Progenitor cell of endocrine pancreas (in vitro differentiated cells): ENCODE measurements around the gene URGCP. TPM values are rescaled to one million over a fixed set of nuclear protein-coding genes. Genes with fewer than 3 reads are reported as not detected.
"Not testable (repeated sequence)": the region's sequence is repeated elsewhere in the genome, so short reads cannot be mapped to it uniquely, and the experiment has no call there.

Source experiments
- DNase-seq: peaks from one replicate; pipeline ENCODE4 v3.0.0; 2021; ENCODE audit warnings: low spot score; ENCODE audit not compliant: unreplicated experiment
- H3K27ac Mint-ChIP-seq: 2 replicates; pipeline ENCODE4 v1.8.0; 2021; ENCODE audit warnings: mild to moderate bottlenecking, moderate library complexity, mixed read lengths
- H3K27me3 Mint-ChIP-seq: 2 replicates; pipeline ENCODE4 v1.8.0; 2021; ENCODE audit warnings: mixed read lengths
- H3K36me3 Mint-ChIP-seq: 2 replicates; pipeline ENCODE4 v1.8.0; 2022; ENCODE audit warnings: mixed read lengths; ENCODE audit not compliant: insufficient read depth
- H3K4me1 Mint-ChIP-seq: 2 replicates; pipeline ENCODE4 v1.8.0; 2021; ENCODE audit warnings: low read depth, mixed read lengths
- H3K4me3 Mint-ChIP-seq: 2 replicates; pipeline ENCODE4 v1.8.0; 2021; ENCODE audit warnings: low read depth, mild to moderate bottlenecking, moderate library complexity, mixed read lengths
- H3K9me3 Mint-ChIP-seq: 2 replicates; pipeline ENCODE4 v1.8.0; 2021; ENCODE audit warnings: low read depth, mixed read lengths
- total RNA-seq: library from RNA; stranded (reverse); gene quantifications from 2 replicates; pipeline ENCODE4 v1.2.1, GENCODE V29; 2021
- TF ChIP-seq, protein P1 (sequence below): fragments of 200-600 bp; sonication (generic); IDR thresholded peaks from one replicate; pipeline ENCODE4 v1.5.0; 2021; ENCODE audit warnings: antibody characterized with exemption, mild to moderate bottlenecking; ENCODE audit not compliant: unreplicated experiment

URGCP gene
- total RNA-seq, 1 donor from 2014 or later: 40.0 TPM

DNA sequence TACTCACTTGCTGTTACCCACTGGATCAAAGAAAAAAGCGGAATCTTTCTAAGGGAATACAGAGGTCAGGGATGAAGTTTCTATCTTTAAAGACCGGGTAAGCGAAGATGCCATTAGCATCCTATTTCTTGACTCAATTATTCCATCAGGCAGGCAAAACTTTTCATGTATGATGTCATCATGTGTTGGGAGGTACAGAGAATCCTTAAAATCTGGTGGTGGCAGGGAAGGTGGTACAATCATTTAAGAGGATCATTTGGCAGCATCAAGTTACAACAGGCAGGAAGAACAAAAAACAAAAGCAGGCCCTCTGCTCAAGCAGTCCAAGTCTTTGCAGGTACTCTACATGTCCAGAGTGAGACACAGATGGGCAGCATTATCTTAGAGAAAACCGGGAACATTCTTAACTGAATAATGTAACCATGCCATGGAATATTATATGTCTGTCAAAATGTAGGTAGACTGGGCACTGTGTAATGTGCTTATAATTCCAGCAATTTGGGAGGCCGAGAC is 3.8 kb downstream of the URGCP start:
- no peaks in the 10 kb centered on the region for H3K9me3 Mint-ChIP-seq
- no peak overlapping the region for H3K4me3 Mint-ChIP-seq
- no peaks in the 10 kb centered on the region for H3K27me3 Mint-ChIP-seq
- no peak for DNase-seq
- H3K4me1 Mint-ChIP-seq: peaks cover 21% of the 10 kb centered on the region
- no peaks in the 10 kb centered on the region for H3K36me3 Mint-ChIP-seq
- TF ChIP-seq, protein P1, sequence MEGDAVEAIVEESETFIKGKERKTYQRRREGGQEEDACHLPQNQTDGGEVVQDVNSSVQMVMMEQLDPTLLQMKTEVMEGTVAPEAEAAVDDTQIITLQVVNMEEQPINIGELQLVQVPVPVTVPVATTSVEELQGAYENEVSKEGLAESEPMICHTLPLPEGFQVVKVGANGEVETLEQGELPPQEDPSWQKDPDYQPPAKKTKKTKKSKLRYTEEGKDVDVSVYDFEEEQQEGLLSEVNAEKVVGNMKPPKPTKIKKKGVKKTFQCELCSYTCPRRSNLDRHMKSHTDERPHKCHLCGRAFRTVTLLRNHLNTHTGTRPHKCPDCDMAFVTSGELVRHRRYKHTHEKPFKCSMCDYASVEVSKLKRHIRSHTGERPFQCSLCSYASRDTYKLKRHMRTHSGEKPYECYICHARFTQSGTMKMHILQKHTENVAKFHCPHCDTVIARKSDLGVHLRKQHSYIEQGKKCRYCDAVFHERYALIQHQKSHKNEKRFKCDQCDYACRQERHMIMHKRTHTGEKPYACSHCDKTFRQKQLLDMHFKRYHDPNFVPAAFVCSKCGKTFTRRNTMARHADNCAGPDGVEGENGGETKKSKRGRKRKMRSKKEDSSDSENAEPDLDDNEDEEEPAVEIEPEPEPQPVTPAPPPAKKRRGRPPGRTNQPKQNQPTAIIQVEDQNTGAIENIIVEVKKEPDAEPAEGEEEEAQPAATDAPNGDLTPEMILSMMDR: no peak
- H3K27ac Mint-ChIP-seq: peak overlapping the region; percentile 30

DNA sequence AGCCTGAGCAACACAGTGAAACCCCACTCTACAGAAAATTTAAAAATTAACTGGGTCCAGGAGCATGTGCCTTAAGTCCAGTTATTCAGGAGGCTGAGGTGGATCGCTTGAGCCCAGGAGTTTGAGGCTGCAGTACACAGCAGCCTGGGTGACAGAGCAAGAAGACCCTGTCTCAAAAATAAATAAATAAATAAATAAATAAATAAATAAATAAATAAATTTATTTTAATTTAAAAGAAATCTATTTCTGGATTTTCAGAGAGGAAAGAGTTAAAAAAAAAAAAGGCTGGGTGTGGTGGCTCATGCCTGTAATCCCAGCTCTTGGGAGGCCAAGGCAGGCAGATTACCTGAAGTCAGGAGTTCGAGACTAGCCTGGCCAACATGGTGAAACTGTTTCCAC is 7.8 kb downstream of the URGCP start:
- not testable (repeated sequence) for H3K27ac Mint-ChIP-seq, H3K36me3 Mint-ChIP-seq, DNase-seq, H3K9me3 Mint-ChIP-seq, H3K27me3 Mint-ChIP-seq, H3K4me3 Mint-ChIP-seq, H3K4me1 Mint-ChIP-seq

DNA sequence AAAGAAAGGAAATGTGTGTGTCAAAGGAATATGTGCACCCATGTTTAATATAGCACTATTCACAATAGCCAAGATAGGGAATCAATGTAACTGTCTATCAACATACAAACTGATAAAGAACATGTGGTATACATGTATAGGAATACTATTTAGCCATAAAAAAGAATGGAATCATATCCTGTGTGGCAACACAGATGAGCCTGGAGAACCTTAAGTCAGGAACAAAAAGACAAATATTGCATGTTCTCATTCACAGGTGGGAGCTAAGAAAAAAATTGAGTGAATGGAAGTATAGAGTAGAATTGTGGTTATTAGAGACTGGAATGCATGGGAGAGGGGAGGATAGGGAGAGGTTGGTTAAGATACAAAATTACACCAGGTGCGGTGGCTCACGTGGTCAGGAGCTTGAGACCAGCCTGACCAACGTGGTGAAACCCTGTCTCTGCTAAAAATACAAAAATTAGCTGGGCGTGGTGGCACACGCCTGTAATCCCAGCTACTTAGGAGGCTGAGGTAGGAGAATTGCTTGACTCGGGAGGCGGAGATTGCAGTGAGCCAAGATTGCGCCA is 10.5 kb downstream of the URGCP start:
- TF ChIP-seq, protein P1: no peak
- Mint-ChIP-seq H3K9me3 (no peaks in the 10 kb centered on the region), H3K27ac (no peak overlapping the region), H3K27me3 (no peaks in the 10 kb centered on the region), H3K4me3 (no peak overlapping the region), H3K4me1 (peaks cover 16% of the 10 kb centered on the region), H3K36me3 (peaks cover 5% of the 10 kb centered on the region)
- DNase-seq: no peak

DNA sequence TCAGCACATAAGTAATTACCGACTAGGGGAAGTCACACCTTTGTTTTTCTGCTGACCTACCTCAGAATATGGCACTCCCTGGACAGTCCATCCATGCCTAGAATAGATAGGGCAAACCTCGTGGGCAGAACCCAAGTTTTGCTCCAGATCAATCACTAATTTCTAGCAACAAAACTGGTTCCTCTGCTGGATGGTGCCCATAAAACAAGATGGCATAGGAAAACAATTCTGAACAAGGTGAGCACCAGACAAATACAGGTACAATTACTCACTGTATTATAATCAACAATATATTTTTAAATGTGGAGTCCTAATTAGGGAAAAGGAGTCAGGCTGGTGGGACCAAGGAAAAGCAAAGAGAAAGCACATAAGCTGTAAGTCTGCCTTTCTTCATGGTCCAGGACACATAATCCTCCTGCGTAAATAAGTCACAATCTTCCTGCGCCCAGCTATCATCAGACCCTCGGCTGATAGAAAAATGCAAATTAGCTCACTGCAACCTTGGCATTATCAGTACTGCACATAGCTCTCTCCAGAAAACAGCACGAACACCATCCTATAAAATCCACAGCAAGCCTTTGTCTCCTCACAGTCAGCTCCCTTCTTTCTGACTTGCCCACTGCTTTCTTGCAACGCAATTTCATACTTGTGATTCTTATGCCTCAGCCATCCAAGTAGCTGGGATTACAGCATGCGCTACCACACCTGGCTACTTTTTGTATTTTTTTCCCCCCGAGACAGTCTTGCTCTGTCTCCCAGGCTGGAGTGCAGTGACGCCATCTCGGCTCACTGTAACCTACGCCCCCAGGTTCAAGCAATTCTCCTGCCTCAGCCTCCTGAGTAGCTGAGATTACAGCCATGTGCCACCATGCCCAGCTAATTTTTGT is 15.1 kb downstream of the URGCP start:
- no peak overlapping the region for H3K4me3 Mint-ChIP-seq
- H3K27me3 Mint-ChIP-seq: no peaks in the 10 kb centered on the region
- TF ChIP-seq, protein P1: no peak
- H3K36me3 Mint-ChIP-seq: peaks cover 5% of the 10 kb centered on the region
- DNase-seq: no peak
- peak overlapping the region; percentile 85 for H3K27ac Mint-ChIP-seq
- no peaks in the 10 kb centered on the region for H3K9me3 Mint-ChIP-seq
- peaks cover 19% of the 10 kb centered on the region for H3K4me1 Mint-ChIP-seq

DNA sequence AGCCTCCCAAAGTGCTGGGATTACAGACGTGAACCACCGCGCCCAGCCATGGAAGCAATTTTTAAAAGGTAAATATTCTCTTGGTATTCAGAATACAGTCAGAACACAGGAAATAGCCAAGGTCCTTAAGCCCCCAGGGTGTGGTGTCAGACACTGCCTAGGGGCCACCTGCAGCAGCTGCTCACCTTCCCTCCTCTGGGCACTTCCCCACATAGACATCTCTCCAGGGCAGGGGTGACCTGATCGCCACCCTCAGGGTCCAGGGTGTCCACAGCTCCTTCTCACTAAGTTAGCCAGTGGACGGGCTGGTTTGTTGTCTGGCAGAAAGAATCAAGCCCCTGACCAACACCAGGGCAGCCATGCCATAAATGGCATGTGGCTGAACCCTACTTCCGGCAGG is 15.9 kb downstream of the URGCP start:
- DNase-seq: no peak
- Mint-ChIP-seq H3K4me3 (no peak overlapping the region), H3K9me3 (no peaks in the 10 kb centered on the region), H3K36me3 (peaks cover 4% of the 10 kb centered on the region), H3K27ac (no peak overlapping the region), H3K27me3 (no peaks in the 10 kb centered on the region), H3K4me1 (peaks cover 19% of the 10 kb centered on the region)
- TF ChIP-seq, protein P1: no peak
